Fibroblast of skin of scalp (primary cell): ENCODE measurements around the gene CDYL2.
A peak's percentile ranks its signal among the peaks of the same experiment; 100 is the strongest.

Experiments
- DNase-seq: peaks from one replicate; pipeline ENCODE4 v3.0.0-alpha.2; 2013

The CDYL2 gene

GRCh38 chr16:80704751-80705505, 99.5 kb downstream of the CDYL2 start:
- no peak for DNase-seq

GRCh38 chr16:80703131-80704071, 101.0 kb downstream of the CDYL2 start:
- DNase-seq = no peak

- DNase-seq = no peak
Measured at GRCh38 chr16:80702696-80703095, 101.7 kb downstream of the CDYL2 start.

GRCh38 chr16:80700558-80700957, 103.8 kb downstream of the CDYL2 start:
- DNase-seq = no peak

GRCh38 chr16:80695020-80695419, 109.4 kb downstream of the CDYL2 start:
- no peak for DNase-seq

- DNase-seq = no peak
Measured at GRCh38 chr16:80693553-80693952, 110.8 kb downstream of the CDYL2 start.

- no peak for DNase-seq
Measured at GRCh38 chr16:80692270-80692669, 112.1 kb downstream of the CDYL2 start.

GRCh38 chr16:80691111-80691741, 113.2 kb downstream of the CDYL2 start:
- DNase-seq = peak; percentile 36

GRCh38 chr16:80689487-80689886, 114.9 kb downstream of the CDYL2 start:
- no peak for DNase-seq

- DNase-seq = no peak
Measured at GRCh38 chr16:80687606-80688005, 116.8 kb downstream of the CDYL2 start.

- no peak for DNase-seq
Measured at GRCh38 chr16:80684906-80685305, 119.5 kb downstream of the CDYL2 start.

GRCh38 chr16:80684136-80684765, 120.1 kb downstream of the CDYL2 start:
- DNase-seq = no peak

- DNase-seq = no peak
Measured at GRCh38 chr16:80683646-80684045, 120.8 kb downstream of the CDYL2 start.

- peak; percentile 82 for DNase-seq
Measured at GRCh38 chr16:80682421-80683070, 121.9 kb downstream of the CDYL2 start.

- DNase-seq = peak; percentile 23
Measured at GRCh38 chr16:80681436-80681835, 123.0 kb downstream of the CDYL2 start.

GRCh38 chr16:80680839-80681238, 123.6 kb downstream of the CDYL2 start:
- DNase-seq = no peak

GRCh38 chr16:80680046-80680445, 124.4 kb downstream of the CDYL2 start:
- no peak for DNase-seq

GRCh38 chr16:80674884-80675283, 129.5 kb downstream of the CDYL2 start:
- no peak for DNase-seq

- DNase-seq = no peak
Measured at GRCh38 chr16:80672379-80672778, 132.0 kb downstream of the CDYL2 start.

- DNase-seq = no peak
Measured at GRCh38 chr16:80671281-80671849, 133.0 kb downstream of the CDYL2 start.

- DNase-seq = no peak
Measured at GRCh38 chr16:80670170-80670865, 134.1 kb downstream of the CDYL2 start.
